ENCODE data around the gene PIEZO1.

- TF ChIP-seq CTCF (IDR thresholded peaks at IDR 0.05) (no peak), POLR2A (IDR thresholded peaks at IDR 0.05) (no peak), POLR2AphosphoS5 (IDR thresholded peaks at IDR 0.05) (no peak)
Measured at GRCh38 chr16:88749358-88749757, 35.7 kb downstream of the PIEZO1 start.
